Activated naive CD4-positive, alpha-beta T cell treated with anti-CD3 and anti-CD28 coated beads, Interleukin-2, amount 50 U/mL, for 72 hours (primary cell): ENCODE data around the gene USP12. TPM values are rescaled to one million over a fixed set of nuclear protein-coding genes. Genes with fewer than 3 reads are reported as not detected.

Source experiments
- ATAC-seq, 2 donors: fragments of 150-1000 bp; cut with Tn5 transposase; 2 replicates each; pipeline ENCODE4 v1.10.0; 2021; ENCODE audit warnings: mild to moderate bottlenecking in 2 of 2, moderate library complexity in 2 of 2
- DNase-seq, 2 donors: peaks; one replicate each; pipeline ENCODE4 v3.0.0; 2021 to 2022; ENCODE audit warnings: low spot score in 2 of 2
- H3K27ac Mint-ChIP-seq, 2 donors: one replicate each; pipeline ENCODE4 v1.8.0; 2022; ENCODE audit warnings: mild to moderate bottlenecking in 2 of 2, mixed read lengths in 2 of 2
- H3K36me3 Mint-ChIP-seq, 2 donors: one replicate each; pipeline ENCODE4 v1.8.0; 2022; ENCODE audit warnings: mixed read lengths in 2 of 2
- H3K9me3 Mint-ChIP-seq, 2 donors: one replicate each; pipeline ENCODE4 v1.8.0; 2022; ENCODE audit warnings: mixed read lengths in 2 of 2
- total RNA-seq, 2 donors: library from RNA; stranded (reverse); gene quantifications; one replicate each; pipeline ENCODE4 v1.2.3, GENCODE V29; 2022

The USP12 gene
- total RNA-seq, 2 donors from 2014 or later = 34.8 to 35.6 TPM

DNA sequence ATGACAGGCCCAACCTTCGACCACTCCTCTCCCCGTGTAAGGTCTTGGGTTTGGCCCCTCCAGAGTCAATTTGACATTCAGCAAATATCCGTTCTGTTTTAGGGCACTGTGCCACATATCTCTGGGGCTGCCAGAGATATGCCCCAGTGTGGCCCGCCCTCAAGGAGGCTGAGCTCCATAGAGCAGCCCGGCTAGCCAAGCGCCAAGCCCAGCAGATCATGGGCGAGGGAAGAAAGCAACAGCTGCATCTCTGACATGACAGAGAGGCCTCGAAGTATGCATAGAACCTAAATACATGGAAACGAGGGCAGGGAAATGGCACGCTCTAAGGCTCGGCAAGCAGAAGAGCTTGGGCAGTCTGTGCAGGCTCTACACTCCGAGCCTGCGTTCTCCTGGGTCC, 124.5 kb downstream of the USP12 start:
- ATAC-seq (no peak), DNase-seq (no peak)
- Mint-ChIP-seq H3K36me3 (peaks cover 0 to 8% of the 10 kb centered on the region in 2 donors), H3K9me3 (peaks cover 0 to 4% of the 10 kb centered on the region in 2 donors), H3K27ac (no peak overlapping the region)

DNA sequence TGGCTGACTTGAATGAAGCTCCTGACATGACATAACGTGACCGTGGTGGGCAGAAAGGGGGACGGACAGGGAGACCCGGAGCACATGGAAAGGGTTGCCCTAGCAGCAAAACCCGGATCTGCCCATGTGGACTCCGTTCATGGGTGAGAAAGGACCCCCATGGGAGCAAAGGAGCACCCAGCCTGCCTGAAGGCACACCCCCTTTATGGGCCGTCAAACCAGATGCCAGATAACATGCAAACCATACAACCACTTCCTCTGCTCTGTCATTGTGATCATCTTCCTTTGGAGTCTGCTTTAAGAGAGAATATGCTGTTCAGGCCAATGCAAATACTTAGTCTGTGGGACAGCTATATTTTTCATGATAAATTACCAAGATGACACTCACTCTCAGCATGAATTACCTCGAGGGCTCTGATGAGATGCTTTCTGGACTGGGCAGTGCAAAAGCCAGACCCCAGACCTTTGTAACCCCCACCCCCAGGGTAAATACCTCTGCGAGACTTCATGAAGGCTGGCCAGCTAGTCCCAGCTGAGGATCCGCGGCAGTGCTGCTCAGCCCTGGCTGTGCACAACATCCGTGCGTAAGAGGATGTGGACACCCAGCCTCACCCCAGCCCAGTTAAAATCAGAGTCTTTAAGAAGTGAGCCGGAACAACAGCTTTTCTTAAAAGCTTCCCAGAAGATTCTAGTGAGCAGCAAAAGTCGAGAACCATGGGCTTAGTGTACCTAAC, 126.6 kb downstream of the USP12 start:
- Mint-ChIP-seq H3K9me3 (no peaks in the 10 kb centered on the region), H3K27ac (no peak overlapping the region), H3K36me3 (peaks cover 0 to 1% of the 10 kb centered on the region in 2 donors)
- DNase-seq (no peak), ATAC-seq (peak; percentile 34 to 44)

DNA sequence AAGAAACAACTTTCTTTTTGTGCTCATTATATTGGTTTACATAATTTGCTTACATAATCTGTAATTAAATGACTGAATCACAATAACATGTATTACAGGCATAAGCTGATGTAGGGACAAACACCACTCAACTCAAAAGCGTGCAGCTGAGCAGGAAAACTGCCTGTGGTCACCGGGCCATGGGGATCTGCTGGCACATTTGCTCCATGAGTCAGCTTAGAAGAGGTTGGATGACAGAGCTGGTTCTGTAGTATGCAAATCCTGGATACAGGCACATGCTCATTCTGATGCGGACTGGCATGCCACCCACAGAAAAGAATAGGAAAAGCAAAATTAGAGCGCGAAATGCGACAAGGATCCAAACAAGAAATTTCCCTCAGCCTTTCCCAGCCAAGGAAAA, 128.6 kb downstream of the USP12 start:
- no peaks in the 10 kb centered on the region for H3K9me3 Mint-ChIP-seq
- DNase-seq = no peak
- ATAC-seq = peak in 1 of 2 donors; percentile 66
- no peaks in the 10 kb centered on the region for H3K36me3 Mint-ChIP-seq
- no peak overlapping the region for H3K27ac Mint-ChIP-seq

DNA sequence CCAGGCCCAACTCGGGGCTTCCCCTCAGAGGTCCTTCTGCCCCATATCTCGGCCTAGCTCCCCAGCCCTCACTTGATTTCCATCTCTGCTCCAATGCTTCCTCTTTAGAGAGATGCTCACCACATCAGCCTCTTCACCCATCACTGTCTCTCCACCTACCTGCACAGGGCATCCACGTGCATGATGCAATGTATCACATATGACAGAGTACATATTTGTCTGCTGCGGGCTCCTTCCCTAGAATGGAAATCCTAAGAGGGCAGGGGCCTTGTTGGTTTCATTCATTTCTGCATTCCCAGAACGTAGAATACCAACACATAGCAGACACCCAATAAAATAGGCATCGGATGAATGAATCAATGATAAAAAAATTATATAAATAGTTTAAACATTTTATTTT, 130.3 kb downstream of the USP12 start:
- Mint-ChIP-seq H3K36me3 (no peaks in the 10 kb centered on the region), H3K27ac (peak overlapping the region; percentile 19 to 84), H3K9me3 (no peaks in the 10 kb centered on the region)
- no peak for ATAC-seq
- DNase-seq = no peak

DNA sequence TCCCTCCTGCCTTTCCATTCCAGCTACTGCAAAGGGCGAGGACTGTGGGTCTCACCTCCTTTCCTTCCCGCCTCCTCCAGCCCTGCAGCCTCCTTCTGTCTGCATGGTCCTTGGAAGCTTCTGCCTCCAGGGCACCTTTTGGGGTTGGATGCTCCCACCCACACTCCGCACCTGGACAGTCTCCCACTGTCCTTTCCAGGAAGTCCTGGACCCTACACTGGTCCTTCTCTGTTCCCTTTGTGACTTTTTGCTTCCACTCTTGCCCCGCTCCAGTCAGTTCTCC, 130.8 kb downstream of the USP12 start:
- no peaks in the 10 kb centered on the region for H3K36me3 Mint-ChIP-seq
- ATAC-seq (peak in 1 of 2 donors; percentile 11), DNase-seq (no peak)
- no peaks in the 10 kb centered on the region for H3K9me3 Mint-ChIP-seq
- H3K27ac Mint-ChIP-seq = peak overlapping the region in 1 of 2 donors; percentile 19

DNA sequence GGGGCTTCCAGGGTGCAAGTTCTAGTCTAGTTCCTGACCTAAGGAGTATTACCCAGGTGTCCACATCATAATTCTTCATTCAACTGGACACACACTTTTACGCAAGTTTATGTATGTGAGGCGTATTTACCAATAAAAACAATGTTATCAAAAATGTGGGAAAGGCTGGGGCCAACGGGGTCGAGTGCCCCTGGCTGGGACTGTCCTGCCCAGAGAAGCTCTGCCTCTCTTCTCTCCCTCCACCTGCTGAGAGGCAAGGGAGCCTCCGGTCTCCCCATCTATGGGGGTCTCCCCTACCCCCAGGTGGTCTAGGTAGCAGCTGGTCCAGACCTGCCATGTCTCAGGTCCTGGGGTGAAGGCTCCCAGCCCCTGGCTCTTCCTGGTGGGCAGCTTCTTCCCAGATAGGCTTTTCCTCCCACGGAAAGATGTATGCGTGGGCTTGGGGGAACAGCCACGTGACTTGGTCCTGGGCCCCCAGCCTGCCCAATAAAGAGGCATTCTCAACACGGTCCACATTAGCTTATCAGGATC, 132.4 kb downstream of the USP12 start:
- Mint-ChIP-seq H3K27ac (no peak overlapping the region), H3K36me3 (no peaks in the 10 kb centered on the region), H3K9me3 (no peaks in the 10 kb centered on the region)
- DNase-seq (no peak), ATAC-seq (no peak)

DNA sequence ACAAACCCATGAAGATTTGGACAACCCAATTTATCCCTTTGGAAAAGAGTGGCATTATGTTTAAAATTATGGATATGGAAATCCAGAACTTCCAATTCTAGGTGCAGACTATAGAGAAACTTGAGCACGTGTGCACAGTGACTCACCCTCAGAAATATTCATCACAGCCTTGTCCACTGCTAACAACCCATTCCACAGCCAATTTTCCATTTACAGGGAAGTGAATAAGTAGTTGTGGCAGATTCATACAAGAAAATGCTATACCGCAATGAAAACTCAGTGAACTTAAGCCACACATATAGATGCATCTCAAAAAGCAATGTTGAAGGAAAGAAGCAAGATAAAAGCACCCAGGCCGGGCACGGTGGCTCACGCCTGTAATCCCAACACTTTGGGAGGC, 133.3 kb downstream of the USP12 start:
- Mint-ChIP-seq H3K9me3 (no peaks in the 10 kb centered on the region), H3K36me3 (no peaks in the 10 kb centered on the region), H3K27ac (no peak overlapping the region)
- DNase-seq (no peak), ATAC-seq (no peak)

DNA sequence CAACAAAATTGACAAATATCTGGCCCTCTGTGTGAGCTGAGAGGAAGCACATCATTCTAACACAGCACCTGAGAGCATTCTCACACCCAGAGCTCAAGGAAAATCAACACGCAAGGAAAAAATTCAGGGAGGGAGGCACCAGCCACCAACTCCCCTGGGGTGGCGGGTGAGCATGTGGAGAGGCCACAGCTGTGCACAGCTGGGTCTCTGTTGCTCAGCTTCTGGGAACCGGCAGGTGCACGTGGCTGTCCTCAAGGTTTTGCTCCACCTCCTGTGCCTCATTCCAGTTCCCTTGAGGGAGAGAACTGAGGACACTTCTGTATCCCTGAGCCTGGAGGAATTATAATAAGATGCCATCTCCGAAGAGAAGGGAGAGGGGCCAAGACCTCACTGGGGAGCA, 134.0 kb downstream of the USP12 start:
- DNase-seq (no peak), ATAC-seq (no peak)
- no peaks in the 10 kb centered on the region for H3K36me3 Mint-ChIP-seq
- no peak overlapping the region for H3K27ac Mint-ChIP-seq
- H3K9me3 Mint-ChIP-seq = no peaks in the 10 kb centered on the region

DNA sequence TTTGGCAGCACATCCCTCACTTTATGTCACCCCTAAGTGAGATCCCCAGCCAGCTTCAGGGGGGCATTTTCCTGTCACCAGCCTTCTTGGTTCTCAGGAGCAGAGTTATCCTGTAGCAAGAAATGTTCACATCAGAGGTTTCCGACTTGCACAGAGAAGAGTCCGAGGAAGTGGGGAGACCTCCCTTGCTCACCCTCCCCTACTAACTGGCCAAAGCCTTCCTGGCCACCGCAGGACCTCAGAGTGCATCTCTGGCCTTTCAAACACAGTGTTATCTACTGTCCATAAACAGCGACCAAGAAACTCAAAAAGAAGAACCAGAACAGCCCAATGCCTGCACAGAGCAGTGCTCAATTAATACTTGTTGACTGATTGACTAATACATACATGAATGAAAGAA, 134.4 kb downstream of the USP12 start:
- ATAC-seq = no peak
- no peak for DNase-seq
- no peak overlapping the region for H3K27ac Mint-ChIP-seq

DNA sequence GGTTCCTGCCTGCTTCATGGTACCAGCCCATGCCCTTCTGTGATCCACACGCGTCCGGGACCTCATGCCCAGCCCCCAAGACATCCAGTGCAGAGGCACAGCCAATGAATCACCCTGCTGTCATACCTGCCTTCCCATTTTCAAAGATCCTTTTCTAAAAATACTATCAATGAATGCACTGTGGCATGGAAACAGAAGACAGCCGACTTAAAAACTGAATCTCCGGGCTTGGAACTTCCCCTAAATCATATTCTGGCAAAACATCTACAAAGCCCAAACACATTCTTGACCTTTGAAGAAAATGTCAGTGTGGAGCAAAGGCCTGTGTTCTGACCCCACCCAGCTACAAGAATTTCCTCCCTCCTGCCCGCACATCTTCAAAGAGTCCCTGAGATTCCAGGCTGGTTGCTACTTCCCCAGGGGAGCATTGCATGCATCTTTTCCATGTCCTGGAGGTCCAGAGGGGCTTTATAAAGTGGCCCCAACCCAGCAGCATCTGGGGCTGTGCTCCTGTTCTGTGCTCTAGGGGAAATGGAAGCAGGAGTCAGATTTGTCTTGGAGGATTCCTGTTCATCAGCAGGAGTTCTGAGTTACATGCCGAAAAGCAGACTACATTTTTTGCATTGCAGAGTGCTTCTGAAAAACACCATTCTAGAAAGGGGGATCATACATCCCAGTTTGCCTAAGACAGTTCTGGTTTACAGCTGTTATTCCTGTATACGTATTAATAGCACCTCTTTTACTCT, 135.2 kb downstream of the USP12 start:
- no peaks in the 10 kb centered on the region for H3K36me3 Mint-ChIP-seq
- H3K9me3 Mint-ChIP-seq = no peaks in the 10 kb centered on the region
- DNase-seq (no peak), ATAC-seq (no peak)
- H3K27ac Mint-ChIP-seq = no peak overlapping the region

More for the DNA sequence above, 134.4 kb downstream of the USP12 start:
- Mint-ChIP-seq H3K36me3 (no peaks in the 10 kb centered on the region), H3K9me3 (no peaks in the 10 kb centered on the region)

DNA sequence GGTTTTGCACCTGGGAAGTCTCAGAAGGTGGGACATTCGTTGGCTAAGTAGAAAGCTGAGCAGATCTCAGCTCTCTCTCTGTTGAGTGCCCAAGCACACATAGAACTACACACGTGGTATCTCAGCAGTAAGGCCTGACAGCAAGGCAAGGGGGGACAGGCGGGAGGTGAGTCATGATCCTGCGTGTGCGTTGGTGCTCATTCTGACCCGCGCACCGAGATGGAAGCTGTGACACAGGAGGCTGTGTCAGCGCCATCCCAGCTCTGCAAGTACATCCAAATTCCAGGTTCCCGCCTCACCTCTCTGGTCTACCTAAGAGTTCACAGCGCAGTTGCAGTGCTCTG, 135.7 kb downstream of the USP12 start:
- no peaks in the 10 kb centered on the region for H3K36me3 Mint-ChIP-seq
- H3K9me3 Mint-ChIP-seq = no peaks in the 10 kb centered on the region
- H3K27ac Mint-ChIP-seq = peak overlapping the region in 1 of 2 donors; percentile 34
- ATAC-seq = no peak
- no peak for DNase-seq

DNA sequence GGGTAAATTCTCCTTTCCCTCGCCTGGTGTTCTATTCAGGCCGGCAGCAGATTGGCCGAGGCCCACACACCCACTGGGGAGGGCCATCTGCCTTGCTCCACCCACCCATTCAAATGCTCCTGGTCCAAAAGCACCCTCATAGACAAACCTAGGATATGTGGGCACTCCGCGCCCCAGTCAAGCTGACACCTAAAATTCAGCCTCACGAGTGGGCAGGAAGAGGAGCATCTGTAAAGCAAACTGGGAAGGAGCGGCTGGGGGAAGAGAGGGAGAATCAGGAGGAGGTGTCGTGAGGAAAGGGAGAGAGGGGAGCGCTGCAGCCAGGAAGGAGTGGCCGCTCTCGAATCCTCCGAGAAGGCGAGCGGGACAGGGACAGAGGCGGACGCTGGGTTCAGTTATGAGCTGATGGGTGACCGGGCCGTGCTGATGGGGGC, 136.9 kb downstream of the USP12 start:
- ATAC-seq = no peak

DNA sequence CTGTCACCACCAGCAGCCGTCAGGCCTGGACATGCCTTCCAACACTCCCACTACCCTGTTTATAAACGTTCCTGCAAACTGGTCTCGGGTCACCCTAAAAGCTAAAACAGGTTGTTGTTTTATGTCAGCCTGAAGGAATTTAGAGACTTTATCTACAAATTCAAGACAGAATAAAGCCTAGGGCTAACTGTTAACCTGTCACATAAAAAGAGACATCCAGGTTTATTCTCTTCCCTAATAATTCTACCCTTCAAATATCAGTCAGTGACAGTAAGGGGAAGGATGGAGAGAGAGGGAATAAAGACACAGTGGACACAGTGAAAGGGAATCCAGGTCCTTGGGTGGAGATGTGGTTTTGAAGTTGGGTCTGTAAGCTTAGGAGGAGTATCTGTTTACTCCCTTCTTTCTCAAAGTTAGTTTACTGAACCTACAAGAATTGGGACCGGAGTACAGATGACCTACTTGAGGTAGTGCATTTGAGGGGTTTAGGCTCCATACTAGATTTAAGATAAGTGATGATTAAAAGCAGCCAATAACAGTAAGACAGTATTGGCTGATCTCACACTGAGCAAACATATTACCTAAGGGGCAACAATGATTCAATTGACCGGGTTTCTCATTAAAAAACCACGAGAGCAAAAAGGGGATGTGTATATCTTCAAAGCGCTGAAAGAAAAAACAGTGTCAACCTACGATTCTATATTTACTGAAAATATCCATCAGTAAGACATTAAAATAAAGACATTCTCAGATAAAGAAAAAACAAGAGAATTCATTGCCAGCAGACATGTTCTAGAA, 142.7 kb downstream of the USP12 start:
- DNase-seq (no peak), ATAC-seq (no peak)
- no peaks in the 10 kb centered on the region for H3K9me3 Mint-ChIP-seq
- no peak overlapping the region for H3K27ac Mint-ChIP-seq
- no peaks in the 10 kb centered on the region for H3K36me3 Mint-ChIP-seq

More for the DNA sequence above, 136.9 kb downstream of the USP12 start:
- Mint-ChIP-seq H3K27ac (no peak overlapping the region), H3K9me3 (no peaks in the 10 kb centered on the region), H3K36me3 (no peaks in the 10 kb centered on the region)
- no peak for DNase-seq

DNA sequence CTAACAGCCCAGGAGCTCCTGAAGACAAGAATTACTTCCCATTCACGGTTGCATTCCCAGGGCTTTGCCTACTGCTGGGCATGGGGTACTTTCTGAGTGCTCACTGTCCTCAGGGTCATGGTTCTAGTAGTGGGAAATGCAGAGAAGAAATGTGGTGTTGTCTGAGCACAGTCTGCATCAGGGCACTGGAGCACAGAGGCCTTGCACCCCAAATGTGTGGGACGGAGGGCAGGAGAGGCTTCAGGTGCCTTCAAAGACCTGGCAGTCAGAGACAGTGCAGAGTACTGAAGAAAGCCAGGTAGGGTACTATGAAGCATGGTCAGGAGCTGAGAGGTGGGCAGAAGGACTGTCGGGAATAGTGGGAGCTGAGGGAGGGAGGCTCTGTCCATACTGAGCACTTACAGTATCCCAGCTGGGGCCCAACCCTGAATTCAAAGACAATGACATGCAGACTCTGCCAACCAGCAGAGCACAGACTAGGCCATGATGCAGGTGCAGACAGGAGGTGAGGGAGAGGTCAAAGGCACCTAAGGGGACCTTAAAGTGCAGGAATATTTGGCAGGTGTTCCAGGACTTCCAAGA, 144.4 kb downstream of the USP12 start:
- DNase-seq = no peak
- ATAC-seq = no peak
- Mint-ChIP-seq H3K27ac (no peak overlapping the region), H3K36me3 (no peaks in the 10 kb centered on the region), H3K9me3 (no peaks in the 10 kb centered on the region)

DNA sequence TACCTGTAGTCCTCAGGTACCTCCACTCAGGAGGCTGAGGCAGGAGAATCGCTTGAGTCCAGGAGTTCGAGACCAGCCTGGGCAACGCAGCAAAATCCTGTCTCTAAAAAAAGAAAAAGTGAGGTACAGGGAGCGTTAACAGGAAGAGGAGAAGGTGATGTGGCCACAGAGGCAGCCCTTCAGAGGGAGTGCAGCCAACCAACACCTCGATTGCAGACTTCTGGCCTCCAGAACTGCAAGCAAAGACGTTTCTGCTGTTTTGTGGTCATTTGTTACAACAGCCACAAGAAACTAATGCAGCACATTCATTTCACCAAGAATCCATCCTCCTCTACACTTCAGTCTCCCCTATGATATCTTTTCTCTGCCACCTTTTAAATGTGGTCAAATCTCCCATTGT, 145.2 kb downstream of the USP12 start:
- ATAC-seq = no peak
- H3K36me3 Mint-ChIP-seq = no peaks in the 10 kb centered on the region
- DNase-seq = no peak
- no peak overlapping the region for H3K27ac Mint-ChIP-seq
- no peaks in the 10 kb centered on the region for H3K9me3 Mint-ChIP-seq

DNA sequence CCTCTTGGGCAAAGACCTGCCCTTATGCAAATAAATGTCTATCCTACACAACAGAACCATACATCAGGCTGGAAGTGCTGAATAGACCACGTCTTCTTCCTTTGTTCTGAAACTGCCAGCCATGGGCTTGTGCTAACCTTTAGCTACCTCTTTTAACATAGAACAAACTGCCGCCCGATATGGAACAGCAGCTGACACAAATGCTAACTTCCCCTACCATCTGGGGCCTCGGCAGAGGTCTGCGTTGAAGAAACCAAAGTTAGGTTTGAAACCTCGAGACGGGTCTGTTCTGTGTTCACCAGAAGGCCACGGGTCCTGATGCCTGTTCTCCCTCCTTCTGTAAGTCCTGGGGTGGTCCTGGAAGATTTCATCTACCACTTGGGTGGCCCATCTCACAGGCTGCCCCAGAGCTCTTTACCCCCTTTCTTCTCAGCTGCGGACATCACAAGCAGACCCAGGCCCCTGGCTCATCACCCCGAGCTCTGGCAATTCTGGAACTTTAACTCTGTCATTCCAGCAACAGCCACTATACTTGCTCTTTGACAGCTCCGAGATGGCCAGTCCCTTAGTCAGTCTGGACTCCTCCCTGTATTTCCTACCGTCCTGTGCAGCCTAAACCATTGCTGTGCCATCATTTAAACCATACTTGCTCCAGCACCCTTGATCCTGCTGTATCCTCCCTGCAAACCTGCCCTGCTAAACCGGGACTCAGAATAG, 146.7 kb downstream of the USP12 start:
- DNase-seq (no peak), ATAC-seq (no peak)
- no peak overlapping the region for H3K27ac Mint-ChIP-seq
- no peaks in the 10 kb centered on the region for H3K36me3 Mint-ChIP-seq
- H3K9me3 Mint-ChIP-seq = no peaks in the 10 kb centered on the region
